Activated CD8-positive, alpha-beta memory T cell treated with anti-CD3 and anti-CD28 coated beads, Interleukin-2, amount 50 U/mL, for 1 hour (primary cell): ENCODE data around the gene OR51T1.
"Not testable (repeated sequence)": the region's sequence is repeated elsewhere in the genome, so short reads cannot be mapped to it uniquely, and the experiment has no call there.

Experiments used
- DNase-seq: peaks from one replicate; pipeline ENCODE4 v3.0.0-alpha.2; 2020; ENCODE audit errors: extremely low read depth

Gene OR51T1, protein sequence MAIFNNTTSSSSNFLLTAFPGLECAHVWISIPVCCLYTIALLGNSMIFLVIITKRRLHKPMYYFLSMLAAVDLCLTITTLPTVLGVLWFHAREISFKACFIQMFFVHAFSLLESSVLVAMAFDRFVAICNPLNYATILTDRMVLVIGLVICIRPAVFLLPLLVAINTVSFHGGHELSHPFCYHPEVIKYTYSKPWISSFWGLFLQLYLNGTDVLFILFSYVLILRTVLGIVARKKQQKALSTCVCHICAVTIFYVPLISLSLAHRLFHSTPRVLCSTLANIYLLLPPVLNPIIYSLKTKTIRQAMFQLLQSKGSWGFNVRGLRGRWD

DNA sequence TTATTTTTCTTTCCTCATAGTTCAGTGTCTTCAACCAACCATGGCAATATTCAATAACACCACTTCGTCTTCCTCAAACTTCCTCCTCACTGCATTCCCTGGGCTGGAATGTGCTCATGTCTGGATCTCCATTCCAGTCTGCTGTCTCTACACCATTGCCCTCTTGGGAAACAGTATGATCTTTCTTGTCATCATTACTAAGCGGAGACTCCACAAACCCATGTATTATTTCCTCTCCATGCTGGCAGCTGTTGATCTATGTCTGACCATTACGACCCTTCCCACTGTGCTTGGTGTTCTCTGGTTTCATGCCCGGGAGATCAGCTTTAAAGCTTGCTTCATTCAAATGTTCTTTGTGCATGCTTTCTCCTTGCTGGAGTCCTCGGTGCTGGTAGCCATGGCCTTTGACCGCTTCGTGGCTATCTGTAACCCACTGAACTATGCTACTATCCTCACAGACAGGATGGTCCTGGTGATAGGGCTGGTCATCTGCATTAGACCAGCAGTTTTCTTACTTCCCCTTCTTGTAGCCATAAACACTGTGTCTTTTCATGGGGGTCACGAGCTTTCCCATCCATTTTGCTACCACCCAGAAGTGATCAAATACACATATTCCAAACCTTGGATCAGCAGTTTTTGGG lies at the start of gene OR51T1:
OR51T1 (plus strand) TSS at position 41 of the 641 bp plus-strand sequence; CDS start at position 41, 0 bp downstream.
- no peak for DNase-seq

GRCh38 chr11:4839851-4840549 lies 41.7 kb upstream of the OR51T1 start:
- DNase-seq = no peak

DNA sequence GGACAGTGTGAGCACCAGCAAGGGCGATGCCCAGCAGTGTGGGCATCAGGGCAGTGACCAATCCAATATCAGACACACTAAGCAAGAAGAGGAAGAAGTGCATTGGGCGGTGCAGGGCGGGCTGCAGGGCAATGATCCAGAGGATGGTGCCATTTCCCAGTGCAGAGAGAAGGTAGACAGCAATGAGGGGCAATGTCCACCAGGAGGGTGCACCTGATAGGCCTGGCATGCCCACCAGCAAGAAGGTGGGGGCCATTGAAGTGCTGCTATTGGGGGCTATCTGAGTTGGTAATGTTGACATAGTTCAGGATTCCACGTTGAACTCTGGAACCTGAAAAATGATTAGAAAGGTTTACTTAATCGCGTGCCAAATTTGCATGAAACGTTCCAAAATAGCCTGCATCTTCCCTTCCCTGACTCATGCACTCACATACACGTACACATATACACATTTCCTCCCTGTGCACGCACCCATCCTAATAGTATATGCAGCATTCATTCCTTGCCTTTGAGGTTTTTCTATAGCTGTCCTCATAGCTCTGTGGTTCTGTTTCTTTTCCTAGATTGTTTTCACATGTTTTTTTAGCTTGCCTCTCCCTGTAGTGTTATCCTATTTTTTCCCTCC lies 32.7 kb upstream of the OR51T1 start, which contains the start of gene OR51S1:
OR51S1 (minus strand) TSS at position 301 of the 625 bp plus-strand sequence; CDS start at position 301, 0 bp downstream.
- DNase-seq = no peak

- DNase-seq = no peak
Observed at GRCh38 chr11:4851033-4851432, 30.7 kb upstream of the OR51T1 start.

DNA sequence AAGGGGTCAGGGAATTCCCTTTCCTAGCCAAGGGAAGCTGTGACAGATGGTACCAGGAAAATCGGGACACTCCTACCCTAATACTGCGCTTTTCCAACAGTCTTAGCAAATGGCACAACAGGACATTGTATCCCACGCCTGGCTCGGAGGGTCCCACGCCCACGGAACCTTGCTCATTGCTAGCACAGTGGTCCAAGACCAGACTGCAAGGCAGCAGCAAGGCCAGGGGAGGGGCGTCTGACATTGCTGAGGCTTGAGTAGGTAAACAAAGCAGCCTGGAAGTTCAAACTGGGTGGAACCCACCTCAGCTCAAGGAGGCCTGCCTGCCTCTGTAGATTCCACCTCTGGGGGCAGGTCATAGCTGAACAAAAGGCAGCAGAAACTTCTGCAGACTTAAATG lies 27.4 kb upstream of the OR51T1 start:
- DNase-seq = not testable (repeated sequence)

DNA sequence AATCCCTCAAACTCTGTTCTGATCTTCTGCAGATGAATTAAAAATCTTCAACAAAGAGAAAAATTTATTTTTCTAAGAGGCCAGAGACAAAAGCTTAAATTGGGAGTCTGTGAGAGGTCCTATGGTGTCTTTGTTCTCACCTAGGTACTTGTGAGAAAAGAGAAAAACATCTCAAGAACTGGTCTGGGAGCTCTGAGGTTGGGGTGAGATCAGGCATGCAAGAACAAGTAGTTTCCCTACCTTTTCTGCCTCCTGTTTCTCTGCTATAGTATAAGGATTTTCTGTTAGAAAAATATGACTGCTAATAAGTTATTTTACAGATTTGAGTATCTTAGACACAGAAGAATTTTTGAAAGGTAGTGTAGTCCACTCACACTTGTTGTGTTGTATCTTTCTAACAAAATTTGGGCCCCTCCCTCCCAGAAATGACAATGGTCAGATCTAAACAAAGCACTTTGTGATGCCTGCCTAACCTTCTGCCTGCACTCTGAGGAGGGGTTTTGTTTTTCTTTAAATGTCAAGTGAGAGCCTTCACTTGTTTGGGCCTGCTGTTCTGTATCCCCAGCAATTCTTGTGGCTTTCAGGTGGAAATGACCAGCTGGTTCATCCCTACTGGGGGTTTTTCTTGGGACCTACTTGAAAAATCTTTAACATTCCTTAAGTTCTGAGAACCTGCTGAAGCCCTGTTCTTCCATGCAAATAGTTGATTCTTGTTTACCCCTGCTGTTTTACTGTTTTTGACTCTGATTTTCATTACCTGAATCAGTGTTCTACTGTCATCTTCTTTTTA lies 19.1 kb upstream of the OR51T1 start:
- no peak for DNase-seq

- no peak for DNase-seq
Observed at GRCh38 chr11:4863876-4864275, 17.8 kb upstream of the OR51T1 start.

- no peak for DNase-seq
Observed at GRCh38 chr11:4865855-4866254, 15.8 kb upstream of the OR51T1 start.

- DNase-seq = no peak
Observed at GRCh38 chr11:4881188-4881587, 512 bp upstream of the OR51T1 start.

DNA sequence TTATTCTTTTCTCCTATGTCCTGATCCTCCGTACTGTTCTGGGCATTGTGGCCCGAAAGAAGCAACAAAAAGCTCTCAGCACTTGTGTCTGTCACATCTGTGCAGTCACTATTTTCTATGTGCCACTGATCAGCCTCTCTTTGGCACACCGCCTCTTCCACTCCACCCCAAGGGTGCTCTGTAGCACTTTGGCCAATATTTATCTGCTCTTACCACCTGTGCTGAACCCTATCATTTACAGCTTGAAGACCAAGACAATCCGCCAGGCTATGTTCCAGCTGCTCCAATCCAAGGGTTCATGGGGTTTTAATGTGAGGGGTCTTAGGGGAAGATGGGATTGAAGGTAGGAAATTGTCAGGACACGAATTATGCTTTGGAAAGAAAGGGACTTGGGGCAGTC lies 843 bp downstream of the OR51T1 start:
- DNase-seq = no peak

DNA sequence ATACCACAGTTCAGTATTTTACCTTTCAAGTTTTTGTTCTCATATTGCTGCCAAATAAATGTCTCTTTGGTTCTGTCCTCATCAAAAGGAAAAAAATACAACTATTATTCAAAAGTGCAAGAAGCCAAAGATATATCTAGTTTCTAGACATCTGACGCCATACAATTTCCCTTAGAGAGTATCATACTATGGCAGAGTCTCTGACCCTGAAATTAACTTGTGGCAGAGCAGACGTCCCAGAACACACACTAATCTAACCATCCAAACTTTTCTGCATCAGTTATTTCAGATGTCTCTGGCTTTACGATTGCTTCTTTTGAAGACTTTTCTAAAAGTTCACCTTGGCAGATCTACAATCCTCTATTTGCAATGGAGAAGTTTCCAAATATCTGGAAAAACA lies 2.7 kb downstream of the OR51T1 start:
- DNase-seq = no peak

DNA sequence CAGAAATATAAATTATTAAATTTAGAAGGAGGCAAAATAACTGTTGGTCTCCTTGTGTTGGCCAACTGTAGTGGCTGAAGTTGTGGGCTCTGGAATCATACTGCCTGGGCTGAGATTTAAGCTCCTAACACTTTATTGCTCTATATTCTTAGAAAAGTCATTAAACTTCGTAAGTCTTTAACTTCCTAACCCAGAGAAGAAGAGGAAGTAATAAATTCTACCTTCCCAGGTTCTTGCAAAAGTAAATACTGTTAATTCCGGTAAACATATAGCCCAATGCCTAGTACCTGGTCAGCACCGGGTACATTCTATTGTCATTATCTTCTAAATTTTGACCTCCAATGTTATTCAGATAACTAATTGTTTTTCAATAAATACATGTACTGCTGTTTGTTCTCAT lies 4.5 kb downstream of the OR51T1 start:
- no peak for DNase-seq

DNA sequence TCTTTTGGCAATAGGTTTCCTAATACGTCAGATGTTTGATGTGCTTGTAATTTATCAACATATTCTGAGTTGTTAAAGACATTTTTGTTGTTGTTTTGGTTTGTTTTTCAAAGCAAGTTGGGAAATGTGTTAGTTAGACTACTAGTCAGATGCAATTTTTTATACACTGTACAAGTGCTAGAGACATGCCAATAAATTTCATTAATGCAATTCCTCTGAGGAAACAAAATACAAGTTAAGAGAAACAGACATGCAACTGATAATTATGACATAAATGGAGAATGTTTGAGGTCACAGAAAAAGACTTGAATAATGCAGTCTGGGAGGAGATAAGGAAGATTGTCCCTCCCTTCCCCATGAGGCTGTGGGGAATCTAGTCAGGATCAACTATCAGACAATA lies 5.9 kb downstream of the OR51T1 start:
- no peak for DNase-seq

DNA sequence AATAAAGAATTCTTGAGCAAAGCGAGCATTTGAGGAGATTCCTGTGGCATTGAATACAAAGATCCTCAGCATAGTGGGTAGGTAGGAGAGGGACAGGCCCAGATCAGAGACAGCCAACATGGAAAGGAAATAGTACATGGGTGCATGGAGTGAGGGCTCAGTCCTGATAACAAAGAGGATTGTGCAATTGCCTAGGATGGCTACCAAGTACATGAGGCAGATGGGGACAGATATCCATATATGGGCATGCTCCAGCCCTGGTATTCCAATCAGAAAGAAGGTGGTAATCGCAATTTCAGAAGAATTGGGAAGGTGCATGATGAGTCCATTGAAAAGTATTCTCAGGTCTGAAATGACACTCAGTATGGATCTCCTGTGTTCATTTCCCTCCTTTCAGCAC lies 8.6 kb downstream of the OR51T1 start:
- DNase-seq = no peak

- DNase-seq = no peak
Observed at GRCh38 chr11:4891996-4892640, 10.4 kb downstream of the OR51T1 start.

- no peak for DNase-seq
Observed at GRCh38 chr11:4903484-4903883, 21.8 kb downstream of the OR51T1 start, which contains the start of gene OR51A7. OR51A7 (plus strand) TSS chr11:4903783; CDS start chr11:4907370, 3,587 bp downstream.

DNA sequence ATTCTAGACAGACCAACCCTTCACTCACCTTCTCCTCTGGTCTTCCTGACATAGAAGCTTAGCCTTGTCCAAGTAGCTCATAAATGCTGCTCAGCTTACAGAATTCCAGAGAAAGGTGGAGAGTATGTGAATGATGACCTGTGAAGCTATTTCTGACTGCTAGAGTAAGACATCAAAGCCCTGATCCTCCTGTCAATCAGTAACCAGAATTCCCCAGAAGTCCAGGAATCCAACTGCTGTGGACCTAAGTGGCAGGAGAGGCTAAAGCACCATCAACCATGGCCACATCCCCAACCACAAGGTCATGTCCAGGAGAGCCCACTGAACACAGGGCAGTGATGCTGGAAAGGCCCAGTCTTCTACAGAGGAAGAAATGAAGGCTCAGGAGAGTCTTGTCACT lies 34.9 kb downstream of the OR51T1 start:
- DNase-seq = no peak

GRCh38 chr11:4919250-4919649 lies 37.5 kb downstream of the OR51T1 start, which contains the start of gene OR51G2:
OR51G2 (minus strand) TSS chr11:4919350; CDS start chr11:4915663, 3,687 bp downstream.
- DNase-seq = no peak

GRCh38 chr11:4921796-4922195 lies 40.1 kb downstream of the OR51T1 start:
- DNase-seq = no peak

- no peak for DNase-seq
Observed at GRCh38 chr11:4922304-4922703, 40.6 kb downstream of the OR51T1 start.

DNA sequence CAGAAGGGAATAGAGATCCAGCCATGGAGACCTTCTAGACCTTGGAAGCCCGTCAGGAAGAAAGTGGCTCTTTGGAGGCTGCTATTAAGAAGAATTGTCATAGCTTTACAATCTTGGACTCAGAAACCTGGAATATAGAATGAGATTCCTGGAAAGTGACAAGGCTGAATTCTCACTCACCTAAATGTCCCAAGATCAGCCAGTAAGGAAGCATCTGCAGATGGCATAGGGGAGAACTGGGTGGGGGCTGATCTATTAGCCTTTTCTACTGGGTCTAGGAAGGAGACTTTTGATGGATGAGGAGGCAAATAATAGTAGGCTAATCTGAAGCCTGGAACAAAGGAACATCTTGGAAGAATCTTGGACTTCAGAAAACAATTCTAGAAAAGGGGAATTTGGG lies 42.5 kb downstream of the OR51T1 start, which contains the start of gene OR51G1:
OR51G1 (minus strand) TSS at position 101 of the 400 bp plus-strand sequence; CDS start at position 101, 0 bp downstream.
- DNase-seq = no peak
